GM12872 (cell line): ENCODE results near the gene AOX1.

Experiments used
- CTCF ChIP-seq: IDR thresholded peaks from 3 replicates; pipeline ENCODE4 v1.5.1; 2011; ENCODE audit warnings: low read depth, mild to moderate bottlenecking, low read length, moderate library complexity; ENCODE audit not compliant: insufficient read depth

The AOX1 gene

GRCh38 chr2:200616193-200616592 is 30.4 kb downstream of the AOX1 start:
- TF ChIP-seq CTCF, result no peak

GRCh38 chr2:200616656-200617055 is 30.8 kb downstream of the AOX1 start:
- TF ChIP-seq CTCF, result no peak

GRCh38 chr2:200617156-200618053 is 31.6 kb downstream of the AOX1 start:
- no peak for TF ChIP-seq CTCF

GRCh38 chr2:200618054-200618419 is 32.2 kb downstream of the AOX1 start:
- TF ChIP-seq CTCF, result no peak

- TF ChIP-seq CTCF, result no peak
Observed at GRCh38 chr2:200618590-200619021, 32.8 kb downstream of the AOX1 start.

- no peak for TF ChIP-seq CTCF
Observed at GRCh38 chr2:200619279-200619678, 33.5 kb downstream of the AOX1 start.

GRCh38 chr2:200620606-200621390 is 35.0 kb downstream of the AOX1 start:
- no peak for TF ChIP-seq CTCF
